Subcutaneous abdominal adipose tissue (tissue), 5 donors: ENCODE measurements around the gene DBX1.

Experiments
- H3K27ac ChIP-seq: one replicate; pipeline ENCODE4 v1.7.0; 2013; ENCODE audit warnings: low read depth, mild to moderate bottlenecking, inconsistent platforms, low read length, moderate library complexity
- H3K27me3 ChIP-seq, 5 donors: one replicate each; pipeline ENCODE4 v1.7.0; 2013; ENCODE audit warnings: low read length in 5 of 5, inconsistent platforms in 1 of 5; ENCODE audit not compliant: control insufficient read depth in 5 of 5, insufficient read depth in 4 of 5
- H3K36me3 ChIP-seq, 5 donors: one replicate each; pipeline ENCODE4 v1.7.0; 2013; ENCODE audit warnings: low read length in 5 of 5; ENCODE audit not compliant: control insufficient read depth in 5 of 5, insufficient read depth in 5 of 5
- H3K4me1 ChIP-seq, 5 donors: one replicate each; pipeline ENCODE4 v1.7.0; 2013; ENCODE audit warnings: low read length in 5 of 5, mild to moderate bottlenecking in 3 of 5, moderate library complexity in 1 of 5; ENCODE audit not compliant: control insufficient read depth in 5 of 5, insufficient read depth in 5 of 5
- H3K4me3 ChIP-seq, 5 donors: one replicate each; pipeline ENCODE4 v1.7.0; 2013; ENCODE audit warnings: low read length in 5 of 5, low read depth in 1 of 5
- H3K9ac ChIP-seq, 5 donors: one replicate each; pipeline ENCODE4 v1.7.0; 2013; ENCODE audit warnings: low read length in 5 of 5, mild to moderate bottlenecking in 4 of 5, moderate library complexity in 3 of 5
- H3K9me3 ChIP-seq, 5 donors: one replicate each; pipeline ENCODE4 v1.7.0; 2013; ENCODE audit warnings: low read length in 5 of 5; ENCODE audit not compliant: control insufficient read depth in 5 of 5
- donor health status: healthy.
- donor health status: healthy.
- donor health status: healthy.
- donor health status: healthy.
- donor health status: healthy.

DBX1 gene

GRCh38 chr11:20126724-20127123 lies 33.6 kb downstream of the DBX1 start:
- Histone ChIP-seq H3K4me3 (no peak overlapping the region), H3K4me1 (peaks cover 0 to 2% (median 2%) of the 10 kb centered on the region in 5 donors), H3K27me3 (peaks cover 0 to 4% (median 3%) of the 10 kb centered on the region in 5 donors), H3K9me3 (no peaks in the 10 kb centered on the region), H3K36me3 (no peaks in the 10 kb centered on the region), H3K9ac (no peak overlapping the region), H3K27ac (no peak overlapping the region)

- Histone ChIP-seq H3K9me3 (no peaks in the 10 kb centered on the region), H3K4me3 (no peak overlapping the region), H3K4me1 (no peaks in the 10 kb centered on the region), H3K9ac (no peak overlapping the region), H3K27me3 (no peaks in the 10 kb centered on the region), H3K27ac (no peak overlapping the region), H3K36me3 (no peaks in the 10 kb centered on the region)
Observed at GRCh38 chr11:20125927-20126326, 34.3 kb downstream of the DBX1 start.

GRCh38 chr11:20122131-20122530 lies 38.1 kb downstream of the DBX1 start:
- no peaks in the 10 kb centered on the region for H3K4me1 ChIP-seq
- peaks cover 0 to 21% (median 15%) of the 10 kb centered on the region in 5 donors for H3K36me3 ChIP-seq
- H3K27ac ChIP-seq = no peak overlapping the region
- no peak overlapping the region for H3K9ac ChIP-seq
- H3K4me3 ChIP-seq = no peak overlapping the region
- no peaks in the 10 kb centered on the region for H3K9me3 ChIP-seq
- no peaks in the 10 kb centered on the region for H3K27me3 ChIP-seq

GRCh38 chr11:20120134-20120925 lies 39.9 kb downstream of the DBX1 start:
- no peak overlapping the region for H3K4me3 ChIP-seq
- H3K36me3 ChIP-seq = peaks cover 0 to 23% (median 15%) of the 10 kb centered on the region in 5 donors
- no peak overlapping the region for H3K9ac ChIP-seq
- H3K4me1 ChIP-seq = no peaks in the 10 kb centered on the region
- H3K27ac ChIP-seq = no peak overlapping the region
- H3K9me3 ChIP-seq = no peaks in the 10 kb centered on the region
- no peaks in the 10 kb centered on the region for H3K27me3 ChIP-seq

GRCh38 chr11:20119315-20119714 lies 41.0 kb downstream of the DBX1 start:
- no peak overlapping the region for H3K9ac ChIP-seq
- H3K27me3 ChIP-seq = no peaks in the 10 kb centered on the region
- H3K4me3 ChIP-seq = no peak overlapping the region
- peaks cover 0 to 27% (median 15%) of the 10 kb centered on the region in 5 donors for H3K36me3 ChIP-seq
- H3K9me3 ChIP-seq = no peaks in the 10 kb centered on the region
- H3K27ac ChIP-seq = no peak overlapping the region
- no peaks in the 10 kb centered on the region for H3K4me1 ChIP-seq

- Histone ChIP-seq H3K9ac (no peak overlapping the region), H3K27me3 (no peaks in the 10 kb centered on the region), H3K4me3 (no peak overlapping the region), H3K9me3 (no peaks in the 10 kb centered on the region), H3K4me1 (no peaks in the 10 kb centered on the region), H3K27ac (no peak overlapping the region), H3K36me3 (peaks cover 0 to 28% (median 15%) of the 10 kb centered on the region in 5 donors)
Observed at GRCh38 chr11:20118209-20118608, 42.1 kb downstream of the DBX1 start.

GRCh38 chr11:20117291-20117690 lies 43.0 kb downstream of the DBX1 start:
- Histone ChIP-seq H3K27me3 (no peaks in the 10 kb centered on the region), H3K27ac (no peak overlapping the region), H3K9ac (no peak overlapping the region), H3K9me3 (no peaks in the 10 kb centered on the region), H3K36me3 (peaks cover 0 to 28% (median 15%) of the 10 kb centered on the region in 5 donors), H3K4me3 (no peak overlapping the region), H3K4me1 (peaks cover 0 to 6% (median 5%) of the 10 kb centered on the region in 5 donors)

GRCh38 chr11:20116825-20117224 lies 43.5 kb downstream of the DBX1 start:
- Histone ChIP-seq H3K27ac (no peak overlapping the region), H3K4me3 (no peak overlapping the region)

GRCh38 chr11:20114588-20114987 lies 45.7 kb downstream of the DBX1 start:
- Histone ChIP-seq H3K36me3 (peaks cover 0 to 30% (median 15%) of the 10 kb centered on the region in 5 donors), H3K9me3 (no peaks in the 10 kb centered on the region), H3K27ac (no peak overlapping the region), H3K4me3 (no peak overlapping the region), H3K27me3 (no peaks in the 10 kb centered on the region), H3K9ac (no peak overlapping the region), H3K4me1 (peaks cover 0 to 11% (median 8%) of the 10 kb centered on the region in 5 donors)

More at GRCh38 chr11:20116825-20117224, 43.5 kb downstream of the DBX1 start:
- H3K27me3 ChIP-seq = no peaks in the 10 kb centered on the region
- H3K36me3 ChIP-seq = peaks cover 0 to 28% (median 15%) of the 10 kb centered on the region in 5 donors
- H3K9ac ChIP-seq = no peak overlapping the region
- H3K9me3 ChIP-seq = no peaks in the 10 kb centered on the region
- H3K4me1 ChIP-seq = peaks cover 0 to 10% (median 8%) of the 10 kb centered on the region in 5 donors

GRCh38 chr11:20113149-20113438 lies 47.2 kb downstream of the DBX1 start:
- H3K4me1 ChIP-seq = peaks cover 0 to 15% (median 11%) of the 10 kb centered on the region in 5 donors
- peaks cover 0 to 18% (median 5%) of the 10 kb centered on the region in 5 donors for H3K36me3 ChIP-seq
- H3K4me3 ChIP-seq = no peak overlapping the region
- H3K27ac ChIP-seq = no peak overlapping the region
- H3K9ac ChIP-seq = no peak overlapping the region
- no peaks in the 10 kb centered on the region for H3K9me3 ChIP-seq
- H3K27me3 ChIP-seq = no peaks in the 10 kb centered on the region
